ENCODE data around the gene CES2.
"Not testable (repeated sequence)": the region's sequence is repeated elsewhere in the genome, so short reads cannot be mapped to it uniquely, and the experiment has no call there.

The CES2 gene

GRCh38 chr16:66984892-66985311, 49.6 kb downstream of the CES2 start:
- DNase-seq (ENCODE audit: low spot score) = no peak

- no peak for DNase-seq (ENCODE audit: low spot score)
Measured at GRCh38 chr16:66986559-66986958, 51.2 kb downstream of the CES2 start.

- no peak for DNase-seq (ENCODE audit: low spot score)
Measured at GRCh38 chr16:66988197-66988788, 53.0 kb downstream of the CES2 start, which contains the start of gene CES4A. Gene CES4A (plus strand): TSS chr16:66988589. CDS start chr16:66988773, 184 bp downstream.

GRCh38 chr16:66991545-66992077, 56.3 kb downstream of the CES2 start:
- no peak for DNase-seq (ENCODE audit: low spot score)

GRCh38 chr16:66993558-66993957, 58.2 kb downstream of the CES2 start:
- DNase-seq (ENCODE audit: low spot score) = not testable (repeated sequence)
